Stimulated activated CD4-positive, alpha-beta T cell treated with anti-CD3 and anti-CD28 coated beads, Interleukin-4, amount 100 ng/mL, for 1 hour (primary cell): ENCODE measurements around the gene TOGARAM2.
"Not testable (repeated sequence)": the region's sequence is repeated elsewhere in the genome, so short reads cannot be mapped to it uniquely, and the experiment has no call there.

ENCODE experiments used
- DNase-seq: peaks from one replicate; pipeline ENCODE4 v3.0.0-alpha.2; 2020

Gene TOGARAM2

DNA sequence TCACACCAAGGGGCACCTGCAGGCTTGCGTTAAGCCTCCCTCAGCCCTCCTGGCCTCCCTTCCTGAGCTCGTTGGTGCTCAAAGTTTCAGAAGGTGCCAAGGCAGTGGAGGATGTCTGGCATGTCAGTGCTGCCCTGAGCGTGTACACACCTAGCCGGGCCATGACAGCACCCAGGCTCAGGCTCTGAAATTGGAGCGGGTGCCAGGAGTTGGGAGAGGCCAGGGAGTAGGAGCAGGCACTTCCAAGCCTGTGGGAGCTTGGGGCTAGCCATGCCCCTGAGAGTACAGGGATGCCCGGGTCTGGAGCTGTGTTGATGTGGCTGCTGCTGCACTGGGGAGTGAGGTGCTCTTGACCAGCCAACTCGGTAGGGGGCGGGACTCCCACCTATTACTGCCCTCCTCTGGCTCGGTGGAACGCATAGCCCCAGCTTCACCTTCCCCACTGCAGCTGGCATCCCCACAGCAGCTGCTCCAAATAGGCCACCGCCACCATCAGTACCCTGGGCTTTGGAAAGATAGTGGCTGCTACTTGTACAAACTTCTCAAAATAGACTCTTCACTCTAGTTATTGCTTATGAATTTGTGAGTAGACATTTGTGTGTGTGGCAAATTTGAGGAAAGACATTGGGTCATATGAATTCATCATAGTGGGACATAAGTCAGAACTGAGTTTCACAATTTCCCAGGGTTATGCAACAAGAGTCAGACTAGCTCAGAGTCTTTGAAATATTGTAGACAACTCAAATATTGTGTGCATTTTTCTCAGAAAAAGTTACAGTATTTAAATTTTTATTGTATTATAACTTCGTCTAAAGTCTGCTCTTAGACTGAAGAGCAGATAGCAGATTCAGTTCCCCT, 100.0 kb downstream of the TOGARAM2 start:
- no peak for DNase-seq

DNA sequence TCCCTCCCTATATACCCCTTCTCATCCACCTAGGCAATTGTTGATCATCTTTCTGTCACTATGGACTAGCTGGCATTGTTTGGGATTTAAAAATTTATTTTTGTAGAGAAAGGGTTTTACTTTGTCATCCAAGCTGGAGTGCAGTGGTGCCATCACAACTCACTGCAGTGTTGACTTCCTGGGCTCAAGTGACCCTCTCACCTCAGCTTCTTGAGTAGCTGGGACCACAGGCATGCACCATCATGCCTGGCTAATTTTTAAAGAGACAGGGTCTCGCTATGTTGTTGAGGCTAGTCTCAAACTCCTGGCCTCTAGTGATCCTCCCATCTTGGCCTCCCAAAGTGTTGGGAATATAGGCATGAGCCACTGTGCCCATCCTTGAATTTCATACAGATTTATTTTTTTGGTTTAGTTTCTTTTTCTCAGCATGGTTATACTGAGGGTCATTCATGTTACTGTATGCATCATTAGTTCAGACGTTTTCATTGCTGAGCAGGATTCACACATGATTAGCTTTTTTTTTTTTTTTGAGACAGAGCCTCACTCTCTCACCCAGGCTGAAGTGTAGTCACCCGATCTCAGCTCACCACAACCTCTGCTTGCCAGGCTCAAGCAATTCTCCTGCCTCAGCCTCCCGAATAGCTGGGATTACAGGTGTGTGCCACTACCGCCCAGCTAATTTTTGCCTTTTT, 101.9 kb downstream of the TOGARAM2 start:
- DNase-seq = no peak

DNA sequence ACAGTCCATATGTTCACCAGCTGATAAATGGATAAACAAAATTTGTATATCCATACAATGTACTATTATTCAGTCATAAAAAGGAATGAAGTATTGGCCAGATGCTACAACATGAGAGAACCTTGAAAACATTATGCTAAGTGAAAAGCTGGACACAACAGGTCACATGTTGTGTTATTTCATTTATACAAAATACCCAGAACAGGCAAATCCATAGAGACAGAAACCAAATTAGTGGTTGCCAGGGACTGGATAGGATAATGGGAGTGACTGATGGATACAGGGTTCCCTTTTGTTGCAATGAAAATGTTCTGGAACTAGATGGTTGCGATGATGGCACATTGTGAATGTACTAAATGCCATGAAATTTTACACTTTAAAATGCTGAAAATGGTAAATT, 103.5 kb downstream of the TOGARAM2 start:
- DNase-seq = no peak

DNA sequence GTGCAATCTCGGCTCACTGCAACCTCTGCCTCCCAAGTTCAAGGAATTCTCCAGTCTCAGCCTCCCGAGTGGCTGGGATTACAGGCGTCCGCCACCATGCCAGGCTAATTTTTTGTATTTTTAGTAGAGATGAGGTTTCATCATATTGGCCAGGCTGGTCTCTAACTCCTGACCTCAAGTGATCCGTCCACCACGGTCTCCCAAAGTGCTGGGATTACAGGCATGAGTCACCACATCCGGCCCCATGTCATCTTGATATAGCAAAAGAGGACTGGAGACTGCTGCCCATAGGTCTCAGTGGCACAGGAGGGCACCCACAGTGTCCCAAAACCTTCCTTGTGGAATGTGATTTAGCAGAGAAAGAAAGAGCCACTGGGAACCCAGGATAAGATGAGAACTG, 109.2 kb downstream of the TOGARAM2 start:
- DNase-seq = not testable (repeated sequence)

DNA sequence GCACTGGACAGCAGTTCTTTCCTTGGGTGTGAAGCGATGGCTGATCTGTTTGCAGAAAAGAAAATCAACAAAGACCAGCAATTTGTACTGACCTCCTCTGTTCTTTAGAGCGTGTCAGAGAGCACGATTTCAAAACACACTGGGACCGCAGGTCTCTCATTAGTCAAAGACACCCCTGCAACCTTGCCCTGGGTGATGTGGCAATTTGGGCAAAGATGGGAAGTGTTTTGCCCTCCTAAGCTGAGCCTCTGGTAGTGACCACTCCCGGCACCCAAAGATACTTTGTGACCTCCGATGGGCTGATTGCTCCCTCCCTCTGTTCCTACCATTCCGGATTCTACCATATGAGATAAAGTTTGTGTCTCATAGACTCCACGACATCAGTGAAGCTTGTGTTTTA, 115.9 kb downstream of the TOGARAM2 start:
- DNase-seq = no peak

DNA sequence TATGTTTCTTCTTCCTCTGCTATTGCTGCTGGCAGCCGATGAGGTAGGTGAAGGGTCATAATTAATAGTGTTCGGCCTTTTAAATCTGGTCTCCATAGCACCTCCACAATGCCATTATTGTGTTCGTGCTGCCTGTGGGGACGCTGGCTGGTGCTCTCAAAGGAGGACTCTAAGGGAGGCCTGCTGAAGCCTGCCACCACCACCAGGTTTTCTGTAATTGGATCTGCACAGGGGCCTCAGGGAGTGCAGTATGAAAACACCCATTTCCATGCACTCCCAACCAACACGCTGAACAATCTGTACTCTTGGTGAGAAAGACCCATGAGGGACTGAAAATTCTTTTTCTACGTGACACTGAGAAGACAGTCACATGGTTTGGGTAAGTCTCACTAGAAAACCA, 116.5 kb downstream of the TOGARAM2 start:
- DNase-seq = no peak

DNA sequence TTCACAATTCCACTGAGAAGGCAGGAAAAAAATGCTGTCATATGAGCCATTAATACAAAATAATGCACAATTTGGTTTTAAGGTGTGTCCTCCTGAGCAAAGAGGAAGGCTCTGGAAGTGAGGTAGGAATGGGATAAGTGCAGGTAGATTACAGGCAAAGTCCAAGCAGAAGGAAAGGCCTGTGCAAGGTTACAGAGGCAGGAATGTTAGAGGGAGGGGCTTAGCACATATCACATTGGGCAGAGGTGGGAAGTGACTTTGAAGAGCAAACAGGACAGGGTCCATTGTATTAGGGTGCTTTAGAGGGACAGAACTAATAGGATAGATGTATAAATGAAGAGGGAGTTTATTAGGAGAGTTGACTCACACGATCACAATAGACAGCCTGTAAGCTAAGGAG, 119.5 kb downstream of the TOGARAM2 start:
- no peak for DNase-seq
